K562 (cell line): Measurements from ENCODE around the gene SORCS2. TPM values are rescaled to one million over a fixed set of nuclear protein-coding genes. Genes with fewer than 3 reads are reported as not detected.

Experiments
- ATAC-seq: fragments of 200-7000 bp; cut with Tn5 transposase; 3 replicates; pipeline ENCODE4 v1.9.1; 2020; ENCODE audit warnings: moderate library complexity
- BruUV-seq: library from RNA; stranded (reverse); fragments of 400-500 nt; replicated peaks from 2 replicates; lab custom pipeline; 2021; lab: Mats Ljungman, UMichigan
- CTCF ChIA-PET: fragments of 300-600 bp; formaldehyde crosslinking; extraction: SDS; loops from one replicate; lab custom pipeline; 2021; ENCODE audit warnings: low intra/inter-chr PET ratio; lab: Yijun Ruan, JAX
- POLR2A ChIA-PET: fragments of 300-600, 350-650 bp; sonication (Branson Sonifier 250); formaldehyde crosslinking; extraction: SDS; loops from one replicate; lab custom pipeline; 2021; ENCODE audit warnings: antibody characterized with exemption, inconsistent platforms; lab: Yijun Ruan, JAX
- DNase-seq, 4 experiments: peaks; one replicate each; pipeline versions ENCODE4 v3.0.0 to v3.0.0-alpha.2; 2011 to 2018; ENCODE audit warnings: low spot score in 3 of 4, mixed read lengths in 3 of 4; ENCODE audit errors: extremely low read depth in 1 of 4
- FAIRE-seq: peaks from 2 replicates; lab custom pipeline; 2011; peaks lifted over from hg19 to GRCh38; lab: Jason Lieb, UNC
- H2AFZ ChIP-seq: 2 replicates; pipeline ENCODE4 v1.6.0; 2011; ENCODE audit warnings: low read depth, low read length, control low read depth, inconsistent platforms
- H3K27ac ChIP-seq: fragments of 200-600 bp; 3 replicates; pipeline ENCODE4 v1.8.0; 2011; ENCODE audit warnings: low read depth, mild to moderate bottlenecking, control low read depth, inconsistent platforms, low read length, moderate library complexity, mixed read lengths; ENCODE audit errors: extremely low read depth
- H3K27me3 ChIP-seq, 2 experiments: fragments of 300-600 bp in 1 of 2; 2 replicates in 1 of 2; 3 replicates in 1 of 2; pipeline versions ENCODE4 v1.6.0 to v1.8.0; 2011; ENCODE audit warnings: inconsistent platforms in 2 of 2, low read length in 2 of 2, mild to moderate bottlenecking in 1 of 2, mixed read lengths in 1 of 2, moderate library complexity in 1 of 2; ENCODE audit not compliant: control insufficient read depth in 2 of 2, insufficient read depth in 2 of 2
- H3K36me3 ChIP-seq: fragments of 300-600 bp; 3 replicates; pipeline ENCODE4 v1.8.0; 2011; ENCODE audit warnings: mild to moderate bottlenecking, low read length, inconsistent platforms; ENCODE audit not compliant: control insufficient read depth, insufficient read depth
- H3K4me1 ChIP-seq, 2 experiments: fragments of 200-600 bp in 1 of 2; replicated peaks in 1 of 2; 2 replicates in 1 of 2; 3 replicates in 1 of 2; pipeline versions ENCODE4 v1.5.1 to v1.8.0; 2011; ENCODE audit warnings: inconsistent platforms in 2 of 2, low read length in 2 of 2, mild to moderate bottlenecking in 1 of 2, mixed read lengths in 1 of 2, moderate library complexity in 1 of 2; ENCODE audit not compliant: control insufficient read depth in 2 of 2, insufficient read depth in 2 of 2
- H3K4me2 ChIP-seq: 2 replicates; pipeline ENCODE4 v1.6.1; 2011; ENCODE audit warnings: low read length, control low read depth, inconsistent platforms, mixed read lengths; ENCODE audit not compliant: insufficient read depth
- H3K4me3 ChIP-seq: fragments of 200-600 bp; sonication (generic), shearing (Covaris generic); 2 replicates; pipeline ENCODE4 v1.5.1; 2016; ENCODE audit warnings: control low read depth, inconsistent platforms
- H3K79me2 ChIP-seq: fragments of 200-600 bp; 3 replicates; pipeline ENCODE4 v1.8.0; 2011; ENCODE audit warnings: low read length, inconsistent platforms; ENCODE audit not compliant: control insufficient read depth, insufficient read depth
- H3K9ac ChIP-seq, 2 experiments: 2 replicates each; pipeline versions ENCODE4 v1.6.0 to v1.6.1; 2011; ENCODE audit warnings: low read depth in 2 of 2, low read length in 2 of 2, control low read depth in 1 of 2, inconsistent platforms in 1 of 2, mild to moderate bottlenecking in 1 of 2, mixed read lengths in 1 of 2; ENCODE audit not compliant: insufficient read depth in 1 of 2
- H3K9me1 ChIP-seq: one replicate; pipeline ENCODE4 v1.6.0; 2011; ENCODE audit warnings: inconsistent platforms, mild to moderate bottlenecking, low read length, moderate library complexity; ENCODE audit not compliant: control insufficient read depth, insufficient read depth
- H3K9me3 ChIP-seq: replicated peaks from 2 replicates; pipeline ENCODE4 v1.5.1; 2011; ENCODE audit warnings: low read depth, low read length, inconsistent platforms; ENCODE audit not compliant: control insufficient read depth, insufficient read depth
- H4K20me1 ChIP-seq: replicated peaks from 2 replicates; pipeline ENCODE4 v1.6.1; 2011; ENCODE audit warnings: low read length, inconsistent platforms, mixed read lengths; ENCODE audit not compliant: control insufficient read depth, insufficient read depth
- BRCA1 ChIP-seq, 2 experiments: fragments of 450-650 bp in 1 of 2; sonication (generic) in 1 of 2; formaldehyde crosslinking in 1 of 2; IDR thresholded peaks; 2 replicates each; pipeline versions ENCODE4 v1.5.0 to v1.6.1; 2017 to 2020; ENCODE audit warnings: mild to moderate bottlenecking in 1 of 2, missing genetic modification reagents in 1 of 2
- CCAR2 ChIP-seq: fragments of 200-400 bp; formaldehyde crosslinking; IDR thresholded peaks from 2 replicates; pipeline ENCODE4 v1.6.1; 2017; ENCODE audit warnings: mild to moderate bottlenecking, low read depth, low read length
- CHCHD3 ChIP-seq: fragments of 250-450 bp; sonication (Bioruptor Pico); IDR thresholded peaks from 2 replicates; pipeline ENCODE4 v2.1.2; 2022; ENCODE audit warnings: mild to moderate bottlenecking
- CSDE1 ChIP-seq, 2 experiments: fragments of 450-650 bp; IDR thresholded peaks; 2 replicates each; pipeline ENCODE4 v1.6.1; 2016; ENCODE audit warnings: mild to moderate bottlenecking in 1 of 2
- ELF2 ChIP-seq: fragments of 250-450 bp; sonication (Bioruptor Pico); IDR thresholded peaks from 2 replicates; pipeline ENCODE4 v1.5.0; 2021; ENCODE audit warnings: mild to moderate bottlenecking
- MCM2 ChIP-seq: fragments of 450-650 bp; IDR thresholded peaks from 2 replicates; pipeline ENCODE4 v1.6.1; 2017; ENCODE audit warnings: low read depth, mild to moderate bottlenecking
- RBFOX2 ChIP-seq: fragments of 200-400 bp; formaldehyde crosslinking; IDR thresholded peaks from 2 replicates; pipeline ENCODE4 v1.6.1; 2017; ENCODE audit warnings: low read depth, mild to moderate bottlenecking, low read length, moderate library complexity
- SUPT5H ChIP-seq: fragments of 450-650 bp; IDR thresholded peaks from 2 replicates; pipeline ENCODE4 v1.6.1; 2016
- ZNF239 ChIP-seq: fragments of 250-450 bp; sonication (Bioruptor Pico); IDR thresholded peaks from 2 replicates; pipeline ENCODE4 v1.4.0; 2020; ENCODE audit warnings: mild to moderate bottlenecking
- ZNF316 ChIP-seq: fragments of 450-650 bp; IDR thresholded peaks from 2 replicates; pipeline ENCODE4 v1.6.1; 2016
- ZNF785 ChIP-seq: fragments of 250-450 bp; sonication (Bioruptor Pico); IDR thresholded peaks from 2 replicates; pipeline ENCODE4 v1.4.0; 2020; ENCODE audit warnings: mild to moderate bottlenecking
- ZSCAN29 ChIP-seq: fragments of 450-650 bp; IDR thresholded peaks from 2 replicates; pipeline ENCODE4 v1.6.1; 2017
- ZSCAN32 ChIP-seq: fragments of 450-650 bp; formaldehyde crosslinking; IDR thresholded peaks from 2 replicates; pipeline ENCODE4 v1.4.0; 2020; ENCODE audit warnings: mild to moderate bottlenecking, moderate library complexity
- WGBS: fragments of 100-300 bp; shearing (Covaris generic); methylation state at CpG from one replicate; pipeline ENCODE4 v1.1.6; 2016; ENCODE audit warnings: low coverage, mixed read lengths; ENCODE audit not compliant: insufficient coverage; ENCODE audit errors: missing lambda C conversion rate; 5-methylcytosine and 5-hydroxymethylcytosine counted together
- in situ Hi-C: fragments of 300-500 bp; cut with MboI; formaldehyde crosslinking; loops from 4 replicates; pipeline ENCODE4 v1.15.0; 2018; ENCODE audit warnings: inconsistent platforms, mixed read lengths
- intact Hi-C: fragments of 100-400 bp; cut with micrococcal nuclease; formaldehyde crosslinking; loops from 2 replicates; pipeline ENCODE4 v1.14.2; 2022
- polyA plus RNA-seq, 8 experiments: library from polyadenylated mRNA; depleted of rRNA in 4 of 8; stranded (reverse) in 5 of 8; unstranded in 3 of 8; fragments of >200 nt; fragmentation: Nextera tagmentation in 2 of 8; fragmentation: Illumina TruSeq in 1 of 8; extraction: Ambion mirVana in 2 of 8; extraction: Trizol in 1 of 8; gene quantifications; 2 replicates each; pipeline versions ENCODE4 v1.2.1 to v1.2.3, GENCODE V29; 2011 to 2014; ENCODE audit warnings: inconsistent platforms in 1 of 8, missing spikeins in 1 of 8
- total RNA-seq, 7 experiments: library from RNA; depleted of rRNA in 6 of 7; stranded (reverse); fragments of >200 nt in 6 of 7; fragmentation: Illumina TruSeq in 2 of 7; extraction: Trizol in 2 of 7; gene quantifications; 2 replicates each; pipeline versions ENCODE4 v1.2.1 to v1.2.3, GENCODE V29; 2011 to 2021; ENCODE audit warnings: low replicate concordance in 1 of 7
- TF ChIP-seq, protein P1 (sequence below): sonication (generic); formaldehyde crosslinking; IDR thresholded peaks from 2 replicates; pipeline ENCODE4 v1.9.0; 2022; ENCODE audit warnings: mild to moderate bottlenecking, missing genetic modification reagents
- TF ChIP-seq, protein P2 (sequence below): fragments of 450-650 bp; formaldehyde crosslinking; IDR thresholded peaks from 2 replicates; pipeline ENCODE4 v1.4.0; 2020; ENCODE audit warnings: mild to moderate bottlenecking, moderate library complexity
- TF ChIP-seq, protein P3 (sequence below): fragments of 450-650 bp; formaldehyde crosslinking; IDR thresholded peaks from 2 replicates; pipeline ENCODE4 v1.4.0; 2022; ENCODE audit warnings: missing genetic modification characterization
- TF ChIP-seq, protein P4 (sequence below): sonication (generic); formaldehyde crosslinking; IDR thresholded peaks from 2 replicates; pipeline ENCODE4 v1.8.0; 2022; ENCODE audit warnings: mild to moderate bottlenecking, missing genetic modification reagents

The SORCS2 gene
- total and polyA plus RNA-seq, 9 of the 15 experiments (the other 6 are each of a cell fraction or from before 2014, with no cell fraction given), result not detected

DNA sequence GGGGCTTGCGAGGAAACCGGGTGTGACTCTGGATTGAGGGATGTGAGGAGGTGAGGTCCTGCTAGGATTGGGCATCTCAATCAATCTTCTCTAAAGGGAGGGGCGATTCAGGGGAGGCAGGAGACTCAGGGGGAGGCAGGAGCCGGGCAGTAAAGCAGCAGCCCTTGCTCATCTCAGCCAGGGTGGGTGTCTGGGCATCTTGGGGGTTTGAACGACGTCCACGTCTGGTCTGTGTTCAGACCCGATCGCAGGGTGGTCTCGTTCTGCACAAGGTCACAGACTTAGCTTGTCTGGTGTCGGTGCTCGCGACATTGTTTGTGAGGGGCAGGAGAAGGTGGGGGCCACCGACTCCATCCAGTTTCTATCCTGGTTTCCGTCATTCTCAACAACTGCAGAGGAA is 473.7 kb downstream of the SORCS2 start:
- H3K4me2 ChIP-seq, result no peak overlapping the region
- no TSS peak for BruUV-seq
- no peaks in the 10 kb centered on the region; a peak in 1 of 5 replicates for H3K4me1 ChIP-seq
- in situ Hi-C loops, result no loop called here
- H3K4me3 ChIP-seq, result no peak overlapping the region
- ChIA-PET POLR2A (no interaction called here), CTCF (no interaction called here)
- no peaks in the 10 kb centered on the region for H3K79me2 ChIP-seq
- ATAC-seq (no peak), FAIRE-seq (no peak), DNase-seq (no peak)
- no peaks in the 10 kb centered on the region; the same call in none of the 2 replicates for H4K20me1 ChIP-seq
- H3K9me3 ChIP-seq, result no peaks in the 10 kb centered on the region
- intact Hi-C loops, result no loop called here
- no peak overlapping the region for H3K9ac ChIP-seq
- peaks cover 0 to 20% of the 10 kb centered on the region in 2 experiments; a peak in 3 of 5 replicates for H3K27me3 ChIP-seq
- WGBS, result 2% methylated on average over 15 of the region's 15 CpGs
- H2AFZ ChIP-seq, result no peak overlapping the region
- no peaks in the 10 kb centered on the region for H3K36me3 ChIP-seq
- no peaks in the 10 kb centered on the region for H3K9me1 ChIP-seq
- no peak overlapping the region for H3K27ac ChIP-seq
- TF ChIP-seq CSDE1 (IDR thresholded peaks at IDR 0.05), result no peak
- no peak for TF ChIP-seq RBFOX2
- TF ChIP-seq, protein P1, sequence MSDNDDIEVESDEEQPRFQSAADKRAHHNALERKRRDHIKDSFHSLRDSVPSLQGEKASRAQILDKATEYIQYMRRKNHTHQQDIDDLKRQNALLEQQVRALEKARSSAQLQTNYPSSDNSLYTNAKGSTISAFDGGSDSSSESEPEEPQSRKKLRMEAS (CRISPR knock-in tag), result no peak
- TF ChIP-seq, protein P2, sequence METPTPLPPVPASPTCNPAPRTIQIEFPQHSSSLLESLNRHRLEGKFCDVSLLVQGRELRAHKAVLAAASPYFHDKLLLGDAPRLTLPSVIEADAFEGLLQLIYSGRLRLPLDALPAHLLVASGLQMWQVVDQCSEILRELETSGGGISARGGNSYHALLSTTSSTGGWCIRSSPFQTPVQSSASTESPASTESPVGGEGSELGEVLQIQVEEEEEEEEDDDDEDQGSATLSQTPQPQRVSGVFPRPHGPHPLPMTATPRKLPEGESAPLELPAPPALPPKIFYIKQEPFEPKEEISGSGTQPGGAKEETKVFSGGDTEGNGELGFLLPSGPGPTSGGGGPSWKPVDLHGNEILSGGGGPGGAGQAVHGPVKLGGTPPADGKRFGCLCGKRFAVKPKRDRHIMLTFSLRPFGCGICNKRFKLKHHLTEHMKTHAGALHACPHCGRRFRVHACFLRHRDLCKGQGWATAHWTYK, result no peak
- TF ChIP-seq ZNF316, result no peak
- TF ChIP-seq, protein P3, sequence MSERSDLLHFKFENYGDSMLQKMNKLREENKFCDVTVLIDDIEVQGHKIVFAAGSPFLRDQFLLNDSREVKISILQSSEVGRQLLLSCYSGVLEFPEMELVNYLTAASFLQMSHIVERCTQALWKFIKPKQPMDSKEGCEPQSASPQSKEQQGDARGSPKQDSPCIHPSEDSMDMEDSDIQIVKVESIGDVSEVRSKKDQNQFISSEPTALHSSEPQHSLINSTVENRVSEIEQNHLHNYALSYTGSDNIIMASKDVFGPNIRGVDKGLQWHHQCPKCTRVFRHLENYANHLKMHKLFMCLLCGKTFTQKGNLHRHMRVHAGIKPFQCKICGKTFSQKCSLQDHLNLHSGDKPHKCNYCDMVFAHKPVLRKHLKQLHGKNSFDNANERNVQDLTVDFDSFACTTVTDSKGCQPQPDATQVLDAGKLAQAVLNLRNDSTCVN (CRISPR knock-in tag), result no peak
- TF ChIP-seq ZNF239 (CRISPR knock-in tag), result no peak
- no peak for TF ChIP-seq ZSCAN32 (CRISPR knock-in tag)
- TF ChIP-seq, protein P4, sequence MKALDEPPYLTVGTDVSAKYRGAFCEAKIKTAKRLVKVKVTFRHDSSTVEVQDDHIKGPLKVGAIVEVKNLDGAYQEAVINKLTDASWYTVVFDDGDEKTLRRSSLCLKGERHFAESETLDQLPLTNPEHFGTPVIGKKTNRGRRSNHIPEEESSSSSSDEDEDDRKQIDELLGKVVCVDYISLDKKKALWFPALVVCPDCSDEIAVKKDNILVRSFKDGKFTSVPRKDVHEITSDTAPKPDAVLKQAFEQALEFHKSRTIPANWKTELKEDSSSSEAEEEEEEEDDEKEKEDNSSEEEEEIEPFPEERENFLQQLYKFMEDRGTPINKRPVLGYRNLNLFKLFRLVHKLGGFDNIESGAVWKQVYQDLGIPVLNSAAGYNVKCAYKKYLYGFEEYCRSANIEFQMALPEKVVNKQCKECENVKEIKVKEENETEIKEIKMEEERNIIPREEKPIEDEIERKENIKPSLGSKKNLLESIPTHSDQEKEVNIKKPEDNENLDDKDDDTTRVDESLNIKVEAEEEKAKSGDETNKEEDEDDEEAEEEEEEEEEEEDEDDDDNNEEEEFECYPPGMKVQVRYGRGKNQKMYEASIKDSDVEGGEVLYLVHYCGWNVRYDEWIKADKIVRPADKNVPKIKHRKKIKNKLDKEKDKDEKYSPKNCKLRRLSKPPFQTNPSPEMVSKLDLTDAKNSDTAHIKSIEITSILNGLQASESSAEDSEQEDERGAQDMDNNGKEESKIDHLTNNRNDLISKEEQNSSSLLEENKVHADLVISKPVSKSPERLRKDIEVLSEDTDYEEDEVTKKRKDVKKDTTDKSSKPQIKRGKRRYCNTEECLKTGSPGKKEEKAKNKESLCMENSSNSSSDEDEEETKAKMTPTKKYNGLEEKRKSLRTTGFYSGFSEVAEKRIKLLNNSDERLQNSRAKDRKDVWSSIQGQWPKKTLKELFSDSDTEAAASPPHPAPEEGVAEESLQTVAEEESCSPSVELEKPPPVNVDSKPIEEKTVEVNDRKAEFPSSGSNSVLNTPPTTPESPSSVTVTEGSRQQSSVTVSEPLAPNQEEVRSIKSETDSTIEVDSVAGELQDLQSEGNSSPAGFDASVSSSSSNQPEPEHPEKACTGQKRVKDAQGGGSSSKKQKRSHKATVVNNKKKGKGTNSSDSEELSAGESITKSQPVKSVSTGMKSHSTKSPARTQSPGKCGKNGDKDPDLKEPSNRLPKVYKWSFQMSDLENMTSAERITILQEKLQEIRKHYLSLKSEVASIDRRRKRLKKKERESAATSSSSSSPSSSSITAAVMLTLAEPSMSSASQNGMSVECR (CRISPR knock-in tag), result no peak
- TF ChIP-seq ELF2 (CRISPR knock-in tag), result no peak
- no peak for TF ChIP-seq SUPT5H
- TF ChIP-seq ZSCAN29, result no peak
- no peak for TF ChIP-seq BRCA1 (IDR thresholded peaks at IDR 0.05)
- no peak for TF ChIP-seq BRCA1 (CRISPR knock-in tag; IDR thresholded peaks at IDR 0.05)
- no peak for TF ChIP-seq ZNF785 (CRISPR knock-in tag)
- no peak for TF ChIP-seq CCAR2
- no peak for TF ChIP-seq CHCHD3 (CRISPR knock-in tag)
- TF ChIP-seq MCM2, result no peak
